Erythroblast (primary cell): Measurements from ENCODE around the gene PTRH2.

Experiments
- GATA1 ChIP-seq: IDR thresholded peaks from 2 replicates; pipeline ENCODE4 v1.6.1; 2011; ENCODE audit warnings: low read depth, mild to moderate bottlenecking, control low read depth, low read length, moderate library complexity
- POLR2A ChIP-seq: IDR thresholded peaks from 2 replicates; pipeline ENCODE4 v1.6.1; 2011; ENCODE audit warnings: mild to moderate bottlenecking, low read length

DNA sequence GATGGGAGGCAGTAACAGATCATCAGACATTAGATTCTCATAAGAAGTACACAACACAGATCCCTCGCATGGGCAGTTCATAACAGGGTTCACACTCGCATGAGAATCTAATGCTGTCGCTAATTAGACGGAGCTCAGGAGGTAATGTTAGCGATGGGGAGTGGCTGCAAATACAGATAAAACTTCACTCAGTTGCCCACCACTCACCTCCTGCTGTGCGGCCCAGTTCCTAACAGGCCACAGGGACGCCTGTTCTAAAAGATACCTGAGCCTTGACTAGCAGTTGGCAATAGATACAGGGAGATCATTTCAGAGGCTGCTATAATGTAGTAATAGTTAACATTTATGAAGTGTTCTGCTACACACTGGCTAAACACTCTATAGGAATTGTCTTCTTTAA is 4.9 kb downstream of the PTRH2 start:
- TF ChIP-seq POLR2A (no peak), GATA1 (no peak)
